HEK293T (cell line): ENCODE measurements around the gene RBM15.

Experiments
- CTCF ChIA-PET: fragments of 350-600 bp; formaldehyde crosslinking; extraction: SDS; loops from one replicate; lab custom pipeline; 2021; ENCODE audit warnings: antibody characterized with exemption, inconsistent platforms; lab: Yijun Ruan, JAX
- POLR2A ChIA-PET: fragments of 350-600 bp; formaldehyde crosslinking; extraction: SDS; loops from one replicate; lab custom pipeline; 2020; ENCODE audit warnings: antibody characterized with exemption, inconsistent platforms; lab: Yijun Ruan, JAX
- DNase-seq: peaks from one replicate; pipeline ENCODE4 v3.0.0; 2012; ENCODE audit warnings: mixed read lengths; ENCODE audit errors: extremely low spot score
- ARNT ChIP-seq: fragments of 450-650 bp; IDR thresholded peaks from 2 replicates; pipeline ENCODE4 v1.6.1; 2017; ENCODE audit warnings: mild to moderate bottlenecking
- BHLHE40 ChIP-seq: fragments of 450-650 bp; IDR thresholded peaks from 2 replicates; pipeline ENCODE4 v1.6.1; 2016; ENCODE audit warnings: mild to moderate bottlenecking, moderate library complexity, borderline replicate concordance
- CTBP1 ChIP-seq: fragments of 450-650 bp; IDR thresholded peaks from 2 replicates; pipeline ENCODE4 v1.6.1; 2016; ENCODE audit warnings: borderline replicate concordance
- ELF4 ChIP-seq: fragments of 450-650 bp; IDR thresholded peaks from 2 replicates; pipeline ENCODE4 v1.6.1; 2017; ENCODE audit warnings: antibody characterized with exemption
- FOXA1 ChIP-seq: fragments of 450-650 bp; IDR thresholded peaks from 2 replicates; pipeline ENCODE4 v1.6.1; 2016; ENCODE audit warnings: mild to moderate bottlenecking
- FOXK2 ChIP-seq: fragments of 450-650 bp; IDR thresholded peaks from 2 replicates; pipeline ENCODE4 v1.6.1; 2016; ENCODE audit warnings: mild to moderate bottlenecking
- FOXM1 ChIP-seq: fragments of 450-650 bp; IDR thresholded peaks from 2 replicates; pipeline ENCODE4 v1.6.1; 2017; ENCODE audit warnings: mild to moderate bottlenecking, borderline replicate concordance
- HDGF ChIP-seq: fragments of 450-650 bp; IDR thresholded peaks from 2 replicates; pipeline ENCODE4 v1.6.1; 2017; ENCODE audit warnings: antibody characterized with exemption, borderline replicate concordance
- L3MBTL2 ChIP-seq: fragments of 450-650 bp; conservative IDR thresholded peaks from 2 replicates; pipeline ENCODE4 v1.6.1; 2016; ENCODE audit warnings: mild to moderate bottlenecking
- LEF1 ChIP-seq: fragments of 450-650 bp; IDR thresholded peaks from 2 replicates; pipeline ENCODE4 v1.6.1; 2017; ENCODE audit warnings: mild to moderate bottlenecking, borderline replicate concordance
- NFRKB ChIP-seq: fragments of 450-650 bp; IDR thresholded peaks from 2 replicates; pipeline ENCODE4 v1.6.1; 2016; ENCODE audit warnings: mild to moderate bottlenecking, moderate library complexity
- PKNOX1 ChIP-seq: fragments of 450-650 bp; IDR thresholded peaks from 2 replicates; pipeline ENCODE4 v1.6.1; 2016
- SP1 ChIP-seq: fragments of 450-650 bp; IDR thresholded peaks from 2 replicates; pipeline ENCODE4 v1.6.1; 2017
- SUZ12 ChIP-seq: fragments of 450-650 bp; IDR thresholded peaks from 2 replicates; pipeline ENCODE4 v1.6.1; 2016; ENCODE audit warnings: mild to moderate bottlenecking
- TARDBP ChIP-seq: fragments of 450-650 bp; IDR thresholded peaks from 2 replicates; pipeline ENCODE4 v1.6.1; 2016
- ZNF384 ChIP-seq: fragments of 450-650 bp; IDR thresholded peaks from 2 replicates; pipeline ENCODE4 v1.6.1; 2016

Gene RBM15

DNA sequence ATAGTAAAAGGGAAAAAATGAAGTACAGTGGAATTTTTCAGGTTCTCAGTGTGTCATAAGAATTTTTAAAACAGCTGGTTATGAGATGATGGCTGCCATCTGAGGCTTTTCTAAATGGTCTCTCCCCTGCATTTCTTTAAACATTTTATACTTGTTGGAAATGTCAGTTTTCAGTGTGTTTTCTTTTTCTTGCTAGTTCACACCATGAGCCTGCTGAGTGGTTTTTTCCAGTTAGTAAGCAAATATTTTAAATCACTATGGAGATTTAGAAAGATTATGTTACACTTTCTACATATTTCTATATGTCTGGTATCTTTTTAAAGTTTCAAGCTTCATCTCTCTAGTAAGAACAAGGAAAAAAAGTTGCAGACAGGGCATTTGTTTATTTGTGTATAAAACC, 9.6 kb downstream of the RBM15 start:
- CTCF ChIA-PET, result no interaction called here

DNA sequence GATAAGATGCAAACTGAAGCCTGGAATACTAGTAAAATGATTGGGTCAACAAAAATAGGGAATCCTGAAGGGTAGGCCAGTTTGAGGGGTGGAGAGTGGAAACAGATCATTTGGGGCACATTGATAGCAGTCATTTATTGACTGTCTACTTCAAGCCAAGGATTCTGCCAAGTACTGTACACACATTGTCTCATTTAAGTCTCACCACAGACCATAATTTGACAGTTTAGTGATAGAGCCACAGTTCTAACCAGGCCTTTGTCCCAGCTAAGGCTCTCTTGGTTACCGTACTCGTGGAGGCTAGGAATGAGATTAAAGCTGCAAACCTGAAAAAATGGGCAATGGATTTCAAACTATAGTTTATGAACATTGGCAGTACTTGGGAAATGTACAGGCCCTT, 11.2 kb downstream of the RBM15 start:
- no peak for DNase-seq
- ChIA-PET POLR2A (no interaction called here), CTCF (no interaction called here)
- TF ChIP-seq TARDBP, result no peak
- no peak for TF ChIP-seq BHLHE40
- no peak for TF ChIP-seq FOXM1
- no peak for TF ChIP-seq ARNT
- no peak for TF ChIP-seq LEF1
- no peak for TF ChIP-seq CTBP1
- no peak for TF ChIP-seq PKNOX1
- no peak for TF ChIP-seq FOXA1
- no peak for TF ChIP-seq FOXK2
- TF ChIP-seq HDGF, result no peak
- TF ChIP-seq ELF4, result no peak
- TF ChIP-seq SUZ12, result no peak
- TF ChIP-seq SP1, result no peak
- no peak for TF ChIP-seq L3MBTL2
- no peak for TF ChIP-seq NFRKB

More for the DNA sequence above, 9.6 kb downstream of the RBM15 start:
- POLR2A ChIA-PET, result interaction anchor here (1.2 to 2.1 kb wide), 2 partner anchors 9 to 140 kb away, joined by 4 to 34 read pairs; partner anchors contain the start of gene RBM15
- TF ChIP-seq NFRKB (no peak), ARNT (no peak), ZNF384 (no peak), FOXK2 (no peak), SP1 (no peak), L3MBTL2 (no peak), SUZ12 (no peak), PKNOX1 (no peak), CTBP1 (no peak), LEF1 (no peak), FOXA1 (no peak), BHLHE40 (no peak), TARDBP (no peak), FOXM1 (no peak)
- DNase-seq, result no peak

DNA sequence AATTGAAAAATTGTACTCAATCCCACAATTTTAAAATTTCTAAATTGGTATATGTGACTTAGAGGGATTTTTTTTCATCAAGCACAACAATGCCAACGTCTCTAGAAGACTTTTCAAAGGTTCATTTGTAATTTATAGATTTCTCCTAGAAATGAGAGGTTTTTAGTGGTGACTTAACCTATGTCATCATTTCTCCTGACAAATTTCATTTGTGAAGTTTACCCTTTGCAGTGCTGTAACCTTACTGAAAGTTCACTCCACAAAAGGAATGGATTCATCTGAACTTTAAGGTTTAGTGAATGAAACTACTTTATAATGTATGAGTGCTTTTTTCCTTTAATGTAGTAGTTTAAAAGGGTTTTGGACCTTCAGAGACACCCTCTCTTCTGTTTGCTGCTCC, 16.1 kb downstream of the RBM15 start:
- ChIA-PET POLR2A (no interaction called here), CTCF (interaction anchor here (0.8 kb wide), 1 partner anchor 141 kb away, joined by 3 read pairs; no protein-coding TSS in a partner anchor)
- no peak for DNase-seq
- TF ChIP-seq BHLHE40 (no peak), ELF4 (no peak), CTBP1 (no peak), L3MBTL2 (no peak), SUZ12 (no peak), ARNT (no peak), FOXM1 (no peak), ZNF384 (no peak), FOXK2 (no peak), PKNOX1 (no peak), TARDBP (no peak), NFRKB (no peak), LEF1 (no peak)

- no peak for DNase-seq
- TF ChIP-seq NFRKB (no peak), ARNT (no peak), PKNOX1 (no peak), FOXM1 (no peak), BHLHE40 (no peak), LEF1 (no peak), ZNF384 (no peak), CTBP1 (no peak), L3MBTL2 (no peak), FOXK2 (no peak), SUZ12 (no peak), ELF4 (no peak), HDGF (no peak), TARDBP (no peak), SP1 (no peak)
- ChIA-PET POLR2A (interaction anchor here (0.7 kb wide), 1 partner anchor 17 kb away, joined by 3 read pairs; no protein-coding TSS in a partner anchor), CTCF (interaction anchor here (0.8 kb wide), 1 partner anchor 142 kb away, joined by 3 read pairs; no protein-coding TSS in a partner anchor)
Measured at GRCh38 chr1:110356379-110356778, 17.2 kb downstream of the RBM15 start.

DNA sequence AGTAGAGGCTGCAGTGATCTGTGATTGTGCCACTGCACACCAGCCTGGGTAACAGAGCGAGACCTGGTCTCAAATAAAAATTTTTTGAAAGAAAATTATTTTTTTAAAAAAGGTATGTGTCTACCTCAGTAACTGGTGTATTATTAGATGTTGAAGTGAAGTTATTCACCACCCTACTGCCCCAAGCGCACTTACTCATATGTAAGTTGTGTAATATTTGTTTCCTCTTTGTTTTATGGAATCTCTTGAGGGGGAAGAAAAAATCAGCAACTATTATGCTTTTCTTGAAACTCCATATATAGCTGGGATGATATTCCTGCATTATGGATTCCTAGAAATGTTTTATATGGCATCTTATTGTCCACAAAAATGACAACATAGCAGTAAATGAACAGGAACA, 21.3 kb downstream of the RBM15 start:
- DNase-seq, result no peak
- ChIA-PET POLR2A (no interaction called here), CTCF (no interaction called here)
- TF ChIP-seq FOXA1 (no peak), L3MBTL2 (no peak), LEF1 (no peak), ZNF384 (no peak), ELF4 (no peak), FOXK2 (no peak), PKNOX1 (no peak), SP1 (no peak), HDGF (no peak), CTBP1 (no peak), ARNT (no peak), NFRKB (no peak), TARDBP (no peak)
